ENCODE results near the gene CPEB3. TPM values are rescaled to one million over a fixed set of nuclear protein-coding genes. Genes with fewer than 3 reads are reported as not detected.

CPEB3 gene
- total RNA-seq, 1 donor from 2014 or later: 3.0 TPM

DNA sequence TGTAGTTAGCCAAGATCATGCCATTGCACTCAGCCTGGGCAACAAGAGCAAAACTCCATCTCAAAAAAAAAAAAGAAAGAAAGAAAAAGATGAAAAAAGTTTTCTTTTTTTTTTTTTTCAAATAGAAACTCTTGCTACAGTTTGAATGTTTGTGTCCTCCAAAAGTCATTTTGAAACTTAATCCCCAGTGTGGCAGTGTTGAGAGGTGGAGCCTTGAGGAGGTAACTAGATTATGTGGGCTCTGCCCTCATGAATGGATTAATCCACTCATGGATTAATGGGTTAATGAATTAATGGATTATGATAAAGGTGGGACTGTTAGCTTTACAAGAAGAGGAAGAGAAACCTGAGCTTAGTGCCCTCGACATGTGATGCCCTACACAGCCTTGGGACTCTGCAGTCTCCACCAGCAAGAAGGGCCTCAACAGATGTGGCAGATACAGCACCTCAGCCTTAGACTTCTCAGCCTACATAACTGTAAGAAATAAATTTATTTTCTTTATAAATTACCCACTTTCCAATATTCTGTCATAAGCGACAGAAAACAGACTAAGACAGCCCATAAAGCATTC, 25.1 kb downstream of the CPEB3 start:
- H3K9me3 Mint-ChIP-seq: no peaks in the 10 kb centered on the region
- no peaks in the 10 kb centered on the region for H3K4me1 Mint-ChIP-seq
- DNase-seq (ENCODE audit: low spot score in 2 of 2, unreplicated experiment in 2 of 2): no peak
- peaks cover 2% of the 10 kb centered on the region for H3K36me3 Mint-ChIP-seq
- no peak overlapping the region for H3K27ac Mint-ChIP-seq
- TF ChIP-seq, protein P1, sequence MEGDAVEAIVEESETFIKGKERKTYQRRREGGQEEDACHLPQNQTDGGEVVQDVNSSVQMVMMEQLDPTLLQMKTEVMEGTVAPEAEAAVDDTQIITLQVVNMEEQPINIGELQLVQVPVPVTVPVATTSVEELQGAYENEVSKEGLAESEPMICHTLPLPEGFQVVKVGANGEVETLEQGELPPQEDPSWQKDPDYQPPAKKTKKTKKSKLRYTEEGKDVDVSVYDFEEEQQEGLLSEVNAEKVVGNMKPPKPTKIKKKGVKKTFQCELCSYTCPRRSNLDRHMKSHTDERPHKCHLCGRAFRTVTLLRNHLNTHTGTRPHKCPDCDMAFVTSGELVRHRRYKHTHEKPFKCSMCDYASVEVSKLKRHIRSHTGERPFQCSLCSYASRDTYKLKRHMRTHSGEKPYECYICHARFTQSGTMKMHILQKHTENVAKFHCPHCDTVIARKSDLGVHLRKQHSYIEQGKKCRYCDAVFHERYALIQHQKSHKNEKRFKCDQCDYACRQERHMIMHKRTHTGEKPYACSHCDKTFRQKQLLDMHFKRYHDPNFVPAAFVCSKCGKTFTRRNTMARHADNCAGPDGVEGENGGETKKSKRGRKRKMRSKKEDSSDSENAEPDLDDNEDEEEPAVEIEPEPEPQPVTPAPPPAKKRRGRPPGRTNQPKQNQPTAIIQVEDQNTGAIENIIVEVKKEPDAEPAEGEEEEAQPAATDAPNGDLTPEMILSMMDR (IDR thresholded peaks at IDR 0.05; ENCODE audit: unreplicated experiment): no peak
- H3K4me3 Mint-ChIP-seq: no peak overlapping the region
- no peaks in the 10 kb centered on the region for H3K27me3 Mint-ChIP-seq (ENCODE audit: low read depth)

GRCh38 chr10:92264249-92264648, 26.6 kb downstream of the CPEB3 start:
- no peaks in the 10 kb centered on the region for H3K27me3 Mint-ChIP-seq (ENCODE audit: low read depth)
- no peaks in the 10 kb centered on the region for H3K4me1 Mint-ChIP-seq
- TF ChIP-seq, protein P1 (IDR thresholded peaks at IDR 0.05; ENCODE audit: unreplicated experiment): no peak
- no peak overlapping the region for H3K4me3 Mint-ChIP-seq
- no peak overlapping the region for H3K27ac Mint-ChIP-seq
- H3K36me3 Mint-ChIP-seq: no peaks in the 10 kb centered on the region
- DNase-seq (ENCODE audit: low spot score in 2 of 2, unreplicated experiment in 2 of 2): no peak
- no peaks in the 10 kb centered on the region for H3K9me3 Mint-ChIP-seq

DNA sequence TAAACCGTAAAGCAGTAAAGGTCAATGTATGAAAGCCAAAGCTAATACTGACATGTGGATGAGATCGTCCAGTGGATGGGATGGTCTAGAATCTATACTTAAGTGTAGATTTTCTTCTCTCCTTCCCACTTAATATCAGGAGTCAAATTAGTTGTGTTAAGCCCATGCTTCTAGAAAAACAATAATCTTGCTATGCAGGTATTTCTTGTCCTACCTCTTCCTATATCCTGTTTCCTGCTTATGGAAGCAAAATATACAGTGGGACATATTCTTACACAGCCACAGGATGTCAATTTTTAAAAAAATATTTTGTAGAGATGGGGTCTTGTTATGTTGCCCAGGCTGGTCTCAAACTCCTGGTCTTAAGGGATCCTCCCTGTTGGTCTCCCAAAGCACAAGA, 27.5 kb downstream of the CPEB3 start:
- Mint-ChIP-seq H3K27me3 (ENCODE audit: low read depth) (no peaks in the 10 kb centered on the region), H3K4me3 (no peak overlapping the region), H3K27ac (no peak overlapping the region), H3K36me3 (no peaks in the 10 kb centered on the region), H3K9me3 (no peaks in the 10 kb centered on the region), H3K4me1 (no peaks in the 10 kb centered on the region)
- no peak for DNase-seq (ENCODE audit: low spot score in 2 of 2, unreplicated experiment in 2 of 2)
- TF ChIP-seq, protein P1 (IDR thresholded peaks at IDR 0.05; ENCODE audit: unreplicated experiment): no peak

DNA sequence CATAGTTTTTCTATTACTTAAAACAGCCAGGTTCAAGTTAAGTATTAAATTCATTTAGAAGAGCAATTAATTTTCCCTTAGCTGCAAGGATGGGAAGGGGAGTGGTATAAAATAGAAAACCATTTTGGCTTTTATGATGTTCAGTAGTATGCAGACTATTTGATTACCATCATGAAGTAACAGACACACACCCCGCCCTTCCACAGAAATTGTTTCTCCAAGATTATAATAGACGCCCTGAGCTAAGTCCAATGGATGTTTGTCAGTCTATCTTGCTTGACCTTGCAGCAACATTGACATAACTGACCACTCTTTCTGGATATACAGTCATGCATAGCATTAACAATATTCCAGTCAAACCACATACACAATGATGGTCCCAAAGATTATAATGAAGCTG, 42.3 kb downstream of the CPEB3 start:
- Mint-ChIP-seq H3K9me3 (no peaks in the 10 kb centered on the region), H3K4me3 (no peak overlapping the region), H3K27ac (no peak overlapping the region), H3K4me1 (no peaks in the 10 kb centered on the region), H3K36me3 (no peaks in the 10 kb centered on the region), H3K27me3 (ENCODE audit: low read depth) (no peaks in the 10 kb centered on the region)
- DNase-seq (ENCODE audit: low spot score in 2 of 2, unreplicated experiment in 2 of 2): no peak
- TF ChIP-seq, protein P1 (IDR thresholded peaks at IDR 0.05; ENCODE audit: unreplicated experiment): no peak

DNA sequence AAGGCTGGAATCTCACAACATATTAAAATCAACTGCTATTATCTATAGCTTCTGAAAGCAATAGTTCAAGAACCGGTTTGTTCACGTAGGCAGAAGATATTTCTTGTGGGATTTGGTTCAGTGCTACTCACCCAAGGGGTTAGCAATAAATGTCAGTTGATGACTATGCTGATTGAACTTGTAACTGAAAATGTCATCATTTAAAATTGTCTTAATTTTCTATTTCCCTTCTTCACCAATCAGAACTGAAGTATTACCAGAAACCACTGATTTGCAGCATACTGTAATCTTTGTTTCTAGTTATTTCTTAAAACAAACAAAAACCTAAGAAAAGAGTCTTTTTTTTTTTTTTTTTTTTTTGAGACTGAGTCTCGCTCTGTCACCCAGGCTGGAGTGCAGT, 46.1 kb downstream of the CPEB3 start:
- TF ChIP-seq, protein P1 (IDR thresholded peaks at IDR 0.05; ENCODE audit: unreplicated experiment): no peak

More for the DNA sequence above, 46.1 kb downstream of the CPEB3 start:
- Mint-ChIP-seq H3K36me3 (no peaks in the 10 kb centered on the region), H3K4me1 (peaks cover 22% of the 10 kb centered on the region), H3K9me3 (no peaks in the 10 kb centered on the region), H3K27ac (peak overlapping the region; percentile 21), H3K4me3 (no peak overlapping the region), H3K27me3 (ENCODE audit: low read depth) (peaks cover under 1% of the 10 kb centered on the region)
- no peak for DNase-seq (ENCODE audit: low spot score in 2 of 2, unreplicated experiment in 2 of 2)

All from mesothelial cell of epicardium (in vitro differentiated cells).